Neural progenitor cell (in vitro differentiated cells): ENCODE results near the gene SPOCD1.

Source experiments
- CTCF ChIP-seq: fragments of 200-600 bp; sonication (generic); IDR thresholded peaks from 2 replicates; pipeline ENCODE4 v1.5.1; 2017; ENCODE audit warnings: antibody characterized with exemption, mild to moderate bottlenecking
- EZH2phosphoT487 ChIP-seq: fragments of 200-600 bp; sonication (generic); IDR thresholded peaks from 2 replicates; pipeline ENCODE4 v1.6.1; 2017; ENCODE audit warnings: antibody characterized with exemption

GRCh38 chr1:31787261-31787660 lies 28.6 kb downstream of the SPOCD1 start:
- TF ChIP-seq CTCF (no peak), EZH2phosphoT487 (no peak)
